Neural cell (in vitro differentiated cells): ENCODE data around the gene GRK7. TPM values are rescaled to one million over a fixed set of nuclear protein-coding genes. Genes with fewer than 3 reads are reported as not detected.

Source experiments
- H2AFZ ChIP-seq: fragments of 200-600, 300-800 bp; sonication (generic), shearing (Covaris generic); 2 replicates; pipeline ENCODE4 v1.6.0; 2014; ENCODE audit warnings: low read depth, mild to moderate bottlenecking, antibody characterized with exemption, low read length, moderate library complexity
- H3F3A ChIP-seq: fragments of 200-600 bp; shearing (Covaris generic); 2 replicates; pipeline ENCODE4 v1.6.1; 2016; ENCODE audit warnings: mild to moderate bottlenecking, moderate library complexity, mixed read lengths, antibody characterized with exemption, low read length; ENCODE audit not compliant: insufficient read depth, poor library complexity, severe bottlenecking
- H3K27ac ChIP-seq: fragments of 200-600, 300-800 bp; sonication (generic), shearing (Covaris generic); 2 replicates; pipeline ENCODE4 v1.5.1; 2014; ENCODE audit warnings: mild to moderate bottlenecking, low read length, moderate library complexity
- H3K27me3 ChIP-seq: fragments of 300-800, 200-600 bp; sonication (generic), shearing (Covaris generic); 2 replicates; pipeline ENCODE4 v1.6.0; 2014; ENCODE audit warnings: mild to moderate bottlenecking, low read depth, low read length, moderate library complexity; ENCODE audit not compliant: insufficient read depth
- H3K36me3 ChIP-seq: fragments of 300-800, 200-600 bp; sonication (generic), shearing (Covaris generic); 2 replicates; pipeline ENCODE4 v1.5.1; 2014; ENCODE audit warnings: mild to moderate bottlenecking, antibody characterized with exemption, low read length, moderate library complexity; ENCODE audit not compliant: insufficient read depth
- H3K4me2 ChIP-seq: fragments of 300-800, 200-600 bp; sonication (generic), shearing (Covaris generic); 2 replicates; pipeline ENCODE4 v1.6.0; 2014; ENCODE audit warnings: mild to moderate bottlenecking, low read length
- H3K4me3 ChIP-seq: fragments of 300-800, 200-600 bp; sonication (generic), shearing (Covaris generic); 2 replicates; pipeline ENCODE4 v1.5.1; 2014; ENCODE audit warnings: mild to moderate bottlenecking, low read length, moderate library complexity
- H3K79me2 ChIP-seq: fragments of 200-600 bp; shearing (Covaris generic); replicated peaks from 2 replicates; pipeline ENCODE4 v1.6.0; 2014; ENCODE audit warnings: mild to moderate bottlenecking, low read length, moderate library complexity; ENCODE audit not compliant: insufficient read depth
- H3K9ac ChIP-seq: fragments of 300-800, 200-600 bp; sonication (generic), shearing (Covaris generic); 2 replicates; pipeline ENCODE4 v1.6.1; 2016; ENCODE audit warnings: mild to moderate bottlenecking, low read length, mixed read lengths
- H3K9me2 ChIP-seq: fragments of 200-600 bp; shearing (Covaris generic); 2 replicates; pipeline ENCODE4 v1.6.1; 2016; ENCODE audit warnings: mild to moderate bottlenecking, low read length, mixed read lengths; ENCODE audit not compliant: insufficient read depth
- H3K9me3 ChIP-seq: fragments of 200-600, 300-800 bp; sonication (generic), shearing (Covaris generic); 2 replicates; pipeline ENCODE4 v1.6.1; 2016; ENCODE audit warnings: mild to moderate bottlenecking, mixed run types, low read length, moderate library complexity, mixed read lengths
- H4K20me1 ChIP-seq: fragments of 200-600 bp; shearing (Covaris generic); 2 replicates; pipeline ENCODE4 v1.6.1; 2016; ENCODE audit warnings: mild to moderate bottlenecking, mixed run types; ENCODE audit not compliant: insufficient read depth
- EP300 ChIP-seq: fragments of 450-650 bp; conservative IDR thresholded peaks from 2 replicates; pipeline ENCODE4 v1.6.1; 2014; ENCODE audit warnings: antibody characterized with exemption, mild to moderate bottlenecking, moderate library complexity; ENCODE audit not compliant: poor library complexity, severe bottlenecking
- EZH2 ChIP-seq: fragments of 200-600, 300-800 bp; shearing (Covaris generic), sonication (generic); IDR thresholded peaks from 2 replicates; pipeline ENCODE4 v1.6.1; 2014; ENCODE audit warnings: antibody characterized with exemption, low read length, borderline replicate concordance, mild to moderate bottlenecking; ENCODE audit not compliant: insufficient read depth, poor library complexity, severe bottlenecking
- MXI1 ChIP-seq: fragments of 450-650 bp; conservative IDR thresholded peaks from 2 replicates; pipeline ENCODE4 v1.6.1; 2014; ENCODE audit warnings: antibody characterized with exemption, mild to moderate bottlenecking; ENCODE audit not compliant: poor library complexity, severe bottlenecking
- POLR2AphosphoS5 ChIP-seq: IDR thresholded peaks from 2 replicates; pipeline ENCODE4 v1.6.1; 2012
- RAD21 ChIP-seq: fragments of 450-650 bp; conservative IDR thresholded peaks from 2 replicates; pipeline ENCODE4 v1.6.1; 2014; ENCODE audit warnings: antibody characterized with exemption, mild to moderate bottlenecking, moderate library complexity
- SMC3 ChIP-seq: fragments of 450-650 bp; conservative IDR thresholded peaks from 2 replicates; pipeline ENCODE4 v1.6.1; 2014; ENCODE audit warnings: antibody characterized with exemption, mild to moderate bottlenecking, moderate library complexity; ENCODE audit not compliant: poor library complexity
- TAF1 ChIP-seq: IDR thresholded peaks from 2 replicates; pipeline ENCODE4 v1.6.1; 2012; ENCODE audit warnings: low read depth
- polyA plus RNA-seq: library from polyadenylated mRNA; depleted of rRNA; stranded (reverse); fragments of >200 nt; gene quantifications from 2 replicates; pipeline ENCODE4 v1.2.3, GENCODE V29; 2014
- TF ChIP-seq, protein P1 (sequence below): IDR thresholded peaks from 2 replicates; pipeline ENCODE4 v1.6.1; 2012; ENCODE audit warnings: borderline replicate concordance
- TF ChIP-seq, protein P2 (sequence below): fragments of 450-650 bp; IDR thresholded peaks from 2 replicates; pipeline ENCODE4 v1.5.1; 2014; ENCODE audit warnings: antibody characterized with exemption, mild to moderate bottlenecking, moderate library complexity; ENCODE audit not compliant: poor library complexity, severe bottlenecking

The GRK7 gene
- polyA plus RNA-seq, 1 donor from 2014 or later = not detected

DNA sequence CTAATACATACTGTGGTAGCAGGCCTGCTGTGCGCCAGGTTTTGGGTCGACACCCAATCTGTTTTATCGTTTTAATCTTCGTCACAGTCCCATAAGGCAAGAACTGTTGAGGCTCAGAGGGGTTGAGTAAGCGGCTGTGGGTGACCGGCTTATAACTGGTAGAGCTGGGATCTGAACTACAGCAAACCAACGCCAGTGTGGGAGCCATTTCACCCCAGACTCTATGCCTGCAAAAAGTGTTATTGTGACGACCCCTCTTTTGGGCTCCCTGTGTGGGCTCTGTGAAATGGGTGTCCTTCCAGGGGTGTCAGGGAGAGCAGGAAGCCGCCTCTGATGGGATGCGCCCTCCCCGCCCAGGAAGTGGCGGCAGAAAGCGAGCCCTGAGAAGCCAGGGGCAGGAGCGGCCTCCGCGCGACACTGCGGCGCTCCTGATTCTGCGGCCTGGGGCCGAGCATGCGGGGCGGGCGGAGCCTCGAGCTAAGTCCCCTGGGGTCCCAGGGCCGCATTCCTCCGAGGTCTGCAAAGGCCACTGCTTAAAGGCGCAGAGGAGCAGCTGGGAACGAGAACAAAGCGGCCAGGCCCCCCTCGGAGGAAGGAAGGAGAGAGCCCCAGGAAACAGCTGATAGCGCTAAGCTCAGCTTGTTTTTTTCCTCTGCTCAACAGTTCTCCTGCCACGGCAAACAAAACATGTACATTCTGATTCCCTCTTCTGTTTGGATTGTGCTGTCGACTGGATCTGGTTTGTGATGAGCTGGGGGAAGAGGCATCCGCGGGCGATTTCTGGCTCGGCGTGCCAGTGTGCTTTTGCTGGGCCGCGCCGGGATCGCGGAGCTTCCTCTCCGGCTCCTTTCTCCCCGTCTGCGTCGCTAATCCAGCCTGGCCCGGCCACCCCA is 33.9 kb downstream of the GRK7 start:
- H2AFZ ChIP-seq = peak overlapping the region; percentile 41
- no peaks in the 10 kb centered on the region for H3F3A ChIP-seq
- peak overlapping the region; percentile 48 for H3K4me2 ChIP-seq
- H3K36me3 ChIP-seq = no peaks in the 10 kb centered on the region
- TF ChIP-seq RAD21 (no peak), POLR2AphosphoS5 (no peak), SMC3 (no peak), MXI1 (no peak)
- TF ChIP-seq, protein P1, sequence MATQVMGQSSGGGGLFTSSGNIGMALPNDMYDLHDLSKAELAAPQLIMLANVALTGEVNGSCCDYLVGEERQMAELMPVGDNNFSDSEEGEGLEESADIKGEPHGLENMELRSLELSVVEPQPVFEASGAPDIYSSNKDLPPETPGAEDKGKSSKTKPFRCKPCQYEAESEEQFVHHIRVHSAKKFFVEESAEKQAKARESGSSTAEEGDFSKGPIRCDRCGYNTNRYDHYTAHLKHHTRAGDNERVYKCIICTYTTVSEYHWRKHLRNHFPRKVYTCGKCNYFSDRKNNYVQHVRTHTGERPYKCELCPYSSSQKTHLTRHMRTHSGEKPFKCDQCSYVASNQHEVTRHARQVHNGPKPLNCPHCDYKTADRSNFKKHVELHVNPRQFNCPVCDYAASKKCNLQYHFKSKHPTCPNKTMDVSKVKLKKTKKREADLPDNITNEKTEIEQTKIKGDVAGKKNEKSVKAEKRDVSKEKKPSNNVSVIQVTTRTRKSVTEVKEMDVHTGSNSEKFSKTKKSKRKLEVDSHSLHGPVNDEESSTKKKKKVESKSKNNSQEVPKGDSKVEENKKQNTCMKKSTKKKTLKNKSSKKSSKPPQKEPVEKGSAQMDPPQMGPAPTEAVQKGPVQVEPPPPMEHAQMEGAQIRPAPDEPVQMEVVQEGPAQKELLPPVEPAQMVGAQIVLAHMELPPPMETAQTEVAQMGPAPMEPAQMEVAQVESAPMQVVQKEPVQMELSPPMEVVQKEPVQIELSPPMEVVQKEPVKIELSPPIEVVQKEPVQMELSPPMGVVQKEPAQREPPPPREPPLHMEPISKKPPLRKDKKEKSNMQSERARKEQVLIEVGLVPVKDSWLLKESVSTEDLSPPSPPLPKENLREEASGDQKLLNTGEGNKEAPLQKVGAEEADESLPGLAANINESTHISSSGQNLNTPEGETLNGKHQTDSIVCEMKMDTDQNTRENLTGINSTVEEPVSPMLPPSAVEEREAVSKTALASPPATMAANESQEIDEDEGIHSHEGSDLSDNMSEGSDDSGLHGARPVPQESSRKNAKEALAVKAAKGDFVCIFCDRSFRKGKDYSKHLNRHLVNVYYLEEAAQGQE = no peak
- no peaks in the 10 kb centered on the region for H3K9me2 ChIP-seq
- no peaks in the 10 kb centered on the region for H3K27me3 ChIP-seq
- no peaks in the 10 kb centered on the region for H3K9me3 ChIP-seq
- no peaks in the 10 kb centered on the region for H4K20me1 ChIP-seq
- peak overlapping the region; percentile 43 for H3K4me3 ChIP-seq
- H3K9ac ChIP-seq = peak overlapping the region; percentile 38
- H3K27ac ChIP-seq = no peak overlapping the region
- no peaks in the 10 kb centered on the region for H3K79me2 ChIP-seq

DNA sequence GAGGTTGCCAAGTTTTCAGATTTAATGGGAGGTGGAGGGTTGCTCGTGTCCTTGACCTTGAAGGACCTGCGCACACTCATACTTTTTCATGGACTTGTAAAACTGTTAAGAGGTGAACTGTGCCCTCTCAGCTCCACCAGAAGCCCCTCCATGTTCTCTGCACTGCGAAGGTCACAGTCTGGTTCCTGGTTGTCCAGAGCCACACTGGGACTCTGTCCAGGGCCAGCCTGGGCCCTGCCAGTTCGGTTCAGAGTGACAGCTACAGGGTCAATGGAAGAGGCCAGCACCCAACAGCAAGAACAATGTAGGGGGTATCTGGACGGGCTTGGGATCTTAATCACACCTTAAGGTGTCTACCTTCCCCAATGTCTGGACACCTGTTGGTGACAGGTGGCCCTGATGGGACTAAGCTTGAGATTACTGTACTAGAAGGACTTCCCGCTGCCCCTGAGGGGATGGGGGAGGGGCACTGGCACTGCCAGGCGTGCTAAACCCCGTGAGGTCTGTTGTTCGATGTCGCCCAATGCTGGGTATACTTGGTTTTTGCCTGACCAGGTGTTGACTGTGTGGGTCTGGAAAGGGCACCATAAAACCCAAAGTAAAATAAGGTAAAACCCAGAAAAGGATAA is 34.7 kb downstream of the GRK7 start:
- Histone ChIP-seq H3K27me3 (no peaks in the 10 kb centered on the region), H4K20me1 (no peaks in the 10 kb centered on the region), H3K36me3 (no peaks in the 10 kb centered on the region), H3K79me2 (no peaks in the 10 kb centered on the region), H2AFZ (peak overlapping the region; percentile 41), H3F3A (no peaks in the 10 kb centered on the region), H3K9me3 (no peaks in the 10 kb centered on the region), H3K27ac (no peak overlapping the region), H3K4me3 (peak overlapping the region; percentile 43), H3K9ac (peak overlapping the region; percentile 38), H3K9me2 (no peaks in the 10 kb centered on the region), H3K4me2 (no peak overlapping the region)
- TF ChIP-seq, protein P1 = no peak
- no peak for TF ChIP-seq EZH2
- no peak for TF ChIP-seq RAD21
- TF ChIP-seq MXI1 = no peak
- TF ChIP-seq POLR2AphosphoS5 = no peak
- no peak for TF ChIP-seq SMC3
- TF ChIP-seq EP300 = no peak
- TF ChIP-seq TAF1 = no peak
- TF ChIP-seq, protein P2, sequence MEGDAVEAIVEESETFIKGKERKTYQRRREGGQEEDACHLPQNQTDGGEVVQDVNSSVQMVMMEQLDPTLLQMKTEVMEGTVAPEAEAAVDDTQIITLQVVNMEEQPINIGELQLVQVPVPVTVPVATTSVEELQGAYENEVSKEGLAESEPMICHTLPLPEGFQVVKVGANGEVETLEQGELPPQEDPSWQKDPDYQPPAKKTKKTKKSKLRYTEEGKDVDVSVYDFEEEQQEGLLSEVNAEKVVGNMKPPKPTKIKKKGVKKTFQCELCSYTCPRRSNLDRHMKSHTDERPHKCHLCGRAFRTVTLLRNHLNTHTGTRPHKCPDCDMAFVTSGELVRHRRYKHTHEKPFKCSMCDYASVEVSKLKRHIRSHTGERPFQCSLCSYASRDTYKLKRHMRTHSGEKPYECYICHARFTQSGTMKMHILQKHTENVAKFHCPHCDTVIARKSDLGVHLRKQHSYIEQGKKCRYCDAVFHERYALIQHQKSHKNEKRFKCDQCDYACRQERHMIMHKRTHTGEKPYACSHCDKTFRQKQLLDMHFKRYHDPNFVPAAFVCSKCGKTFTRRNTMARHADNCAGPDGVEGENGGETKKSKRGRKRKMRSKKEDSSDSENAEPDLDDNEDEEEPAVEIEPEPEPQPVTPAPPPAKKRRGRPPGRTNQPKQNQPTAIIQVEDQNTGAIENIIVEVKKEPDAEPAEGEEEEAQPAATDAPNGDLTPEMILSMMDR = no peak
